Left lung (tissue), 10 donors: ENCODE results near the gene MVK. TPM values are rescaled to one million over a fixed set of nuclear protein-coding genes. Genes with fewer than 3 reads are reported as not detected.

Experiments
- ATAC-seq: fragments of 200-7000 bp; cut with Tn5 transposase; one replicate; pipeline ENCODE4 v1.9.1; 2020; ENCODE audit warnings: moderate library complexity
- DNase-seq, 4 donors: peaks; one replicate each; pipeline ENCODE4 v3.0.0-alpha.2; 2013 to 2020
- H3K27ac ChIP-seq, 2 donors: fragments of 200-600 bp; sonication (generic) in 1 of 2; one replicate each; pipeline versions ENCODE4 v1.5.0 to v1.8.0; 2020 to 2021
- H3K27me3 ChIP-seq, 2 donors: fragments of 200-600 bp; sonication (generic) in 1 of 2; one replicate each; pipeline versions ENCODE4 v1.5.0 to v1.8.0; 2020 to 2021
- H3K36me3 ChIP-seq, 2 donors: fragments of 200-600 bp; sonication (generic) in 1 of 2; one replicate each; pipeline versions ENCODE4 v1.5.0 to v1.8.0; 2020 to 2021
- H3K4me1 ChIP-seq, 2 donors: fragments of 200-600 bp; one replicate each; pipeline ENCODE4 v1.8.0; 2021
- H3K4me3 ChIP-seq, 2 donors: fragments of 200-600 bp; sonication (generic) in 1 of 2; one replicate each; pipeline versions ENCODE4 v1.5.0 to v1.8.0; 2020 to 2021; ENCODE audit warnings: mild to moderate bottlenecking in 1 of 2
- H3K9me3 ChIP-seq, 2 donors: fragments of 200-600 bp; sonication (generic) in 1 of 2; one replicate each; pipeline versions ENCODE4 v1.5.0 to v1.8.0; 2020 to 2021
- CTCF ChIP-seq, 2 donors: fragments of 200-600 bp; sonication (generic) in 1 of 2; IDR thresholded peaks; one replicate each; pipeline versions ENCODE4 v1.5.0 to v1.8.0; 2021; ENCODE audit warnings: antibody characterized with exemption in 2 of 2
- intact Hi-C, 2 donors: fragments of 100-400 bp; cut with DNase I; formaldehyde crosslinking; loops; one replicate each; pipeline versions ENCODE4 v1.11.2 to v1.14.2; 2022
- polyA plus RNA-seq, 6 donors: library from polyadenylated mRNA; unstranded; fragments of 120-200 nt; gene quantifications; one replicate each; pipeline ENCODE4 v1.2.1, GENCODE V29; 2013; ENCODE audit not compliant: insufficient read length in 6 of 6
- total RNA-seq, 2 donors: library from RNA; stranded (reverse); fragmentation: NEBNext Ultra II Directional; extraction: Animal tissue kit (Norgen Biotek cat#: 25700); gene quantifications; one replicate each; pipeline ENCODE4 v1.2.1, GENCODE V29; 2021
- donor health status: DM: no; HTN: yes; CAD: no.
- donor health status: DM: no; HTN: no; CAD: no.

Gene MVK
- total and polyA plus RNA-seq, 8 donors, result 11.1 to 46.1 (median 16.3) TPM

- Histone ChIP-seq H3K36me3 (peaks cover 0 to 76% of the 10 kb centered on the region in 2 donors), H3K4me1 (peaks cover 1 to 14% of the 10 kb centered on the region in 2 donors), H3K9me3 (no peaks in the 10 kb centered on the region), H3K4me3 (no peak overlapping the region), H3K27ac (no peak overlapping the region), H3K27me3 (no peaks in the 10 kb centered on the region)
- ATAC-seq (no peak), DNase-seq (peak in 1 of 4 donors; percentile 60)
- intact Hi-C loops, result loop anchor here in 1 of 2 donors (10.0 kb wide), 1 partner anchor 182 kb away; no protein-coding TSS in a partner anchor
- TF ChIP-seq CTCF (IDR thresholded peaks at IDR 0.05), result no peak
Observed at GRCh38 chr12:109592195-109592904, 18.8 kb downstream of the MVK start.

- Histone ChIP-seq H3K4me3 (no peak overlapping the region), H3K27ac (no peak overlapping the region), H3K9me3 (no peaks in the 10 kb centered on the region), H3K4me1 (peaks cover 4 to 20% of the 10 kb centered on the region in 2 donors), H3K36me3 (peaks cover 0 to 71% of the 10 kb centered on the region in 2 donors), H3K27me3 (no peaks in the 10 kb centered on the region)
- ATAC-seq (no peak), DNase-seq (peak in 1 of 4 donors; percentile 49)
- intact Hi-C loops, result loop anchor here in 1 of 2 donors (10.0 kb wide), 1 partner anchor 182 kb away; no protein-coding TSS in a partner anchor
- no peak for TF ChIP-seq CTCF (IDR thresholded peaks at IDR 0.05)
Observed at GRCh38 chr12:109592905-109593272, 19.3 kb downstream of the MVK start.

- H3K27me3 ChIP-seq, result no peaks in the 10 kb centered on the region
- peaks cover 4 to 21% of the 10 kb centered on the region in 2 donors for H3K4me1 ChIP-seq
- no peak for ATAC-seq
- peak in 1 of 4 donors; percentile 16 for DNase-seq
- peaks cover 0 to 61% of the 10 kb centered on the region in 2 donors for H3K36me3 ChIP-seq
- no peaks in the 10 kb centered on the region for H3K9me3 ChIP-seq
- TF ChIP-seq CTCF (IDR thresholded peaks at IDR 0.05), result no peak
- intact Hi-C loops, result loop anchor here in 1 of 2 donors (10.0 kb wide), 1 partner anchor 180 kb away; no protein-coding TSS in a partner anchor
- no peak overlapping the region for H3K27ac ChIP-seq
- no peak overlapping the region for H3K4me3 ChIP-seq
Observed at GRCh38 chr12:109594556-109595317, 21.1 kb downstream of the MVK start.

GRCh38 chr12:109595321-109595902 is 21.8 kb downstream of the MVK start:
- no peaks in the 10 kb centered on the region for H3K9me3 ChIP-seq
- H3K27me3 ChIP-seq, result no peaks in the 10 kb centered on the region
- peak in 1 of 4 donors; percentile 41 for DNase-seq
- peaks cover 4 to 21% of the 10 kb centered on the region in 2 donors for H3K4me1 ChIP-seq
- H3K4me3 ChIP-seq, result no peak overlapping the region
- H3K36me3 ChIP-seq, result peaks cover 0 to 61% of the 10 kb centered on the region in 2 donors
- TF ChIP-seq CTCF (IDR thresholded peaks at IDR 0.05), result no peak
- no peak for ATAC-seq
- H3K27ac ChIP-seq, result no peak overlapping the region
- intact Hi-C loops, result loop anchor here in 1 of 2 donors (10.0 kb wide), 1 partner anchor 179 kb away; no protein-coding TSS in a partner anchor
